PC-9 (cell line): Measurements from ENCODE around the gene PPP1R11. TPM values are rescaled to one million over a fixed set of nuclear protein-coding genes. Genes with fewer than 3 reads are reported as not detected.

Experiments used
- BruUV-seq: library from RNA; stranded (reverse); fragments of 400-500 nt; replicated peaks from 2 replicates; lab custom pipeline; 2021; lab: Mats Ljungman, UMichigan
- CTCF ChIA-PET: fragments of 300-600 bp; sonication (Branson Sonifier 250); formaldehyde crosslinking; loops from one replicate; lab custom pipeline; 2022; ENCODE audit warnings: antibody characterized with exemption; lab: Charles Lee
- POLR2A ChIA-PET: fragments of 300-600 bp; sonication (Branson Sonifier 250); formaldehyde crosslinking; loops from one replicate; lab custom pipeline; 2022; ENCODE audit warnings: antibody characterized with exemption; ENCODE audit not compliant: unreplicated experiment; lab: Charles Lee
- DNase-seq, 2 experiments: peaks; one replicate each; pipeline versions ENCODE4 v3.0.0 to v3.0.0-alpha.2; 2015 to 2022; ENCODE audit warnings: mixed read lengths in 1 of 2
- H2AFZ ChIP-seq: fragments of 200-600 bp; sonication (generic); 2 replicates; pipeline ENCODE4 v1.8.1; 2017; ENCODE audit warnings: antibody characterized with exemption
- H3F3A ChIP-seq: fragments of 200-600 bp; sonication (generic); 2 replicates; pipeline ENCODE4 v1.8.1; 2017; ENCODE audit warnings: antibody characterized with exemption, mild to moderate bottlenecking, low read depth; ENCODE audit not compliant: insufficient read depth
- H3K27ac ChIP-seq: fragments of 200-600 bp; sonication (generic); 2 replicates; pipeline ENCODE4 v1.6.1; 2016; ENCODE audit warnings: mixed run types
- H3K27me3 ChIP-seq: fragments of 200-600 bp; sonication (generic); 2 replicates; pipeline ENCODE4 v1.6.1; 2016; ENCODE audit warnings: low read depth, mixed run types; ENCODE audit not compliant: insufficient read depth
- H3K36me3 ChIP-seq: fragments of 200-600 bp; sonication (generic); 2 replicates; pipeline ENCODE4 v1.6.1; 2016; ENCODE audit warnings: low read depth, mixed run types
- H3K4me1 ChIP-seq: fragments of 200-600 bp; sonication (generic); replicated peaks from 2 replicates; pipeline ENCODE4 v1.6.1; 2016; ENCODE audit warnings: mixed run types; ENCODE audit not compliant: insufficient read depth
- H3K4me2 ChIP-seq: fragments of 200-600 bp; sonication (generic); 2 replicates; pipeline ENCODE4 v1.6.1; 2017; ENCODE audit warnings: mixed run types
- H3K4me3 ChIP-seq: fragments of 200-600 bp; sonication (generic); 2 replicates; pipeline ENCODE4 v1.6.1; 2016; ENCODE audit warnings: mixed run types
- H3K79me2 ChIP-seq: fragments of 200-600 bp; sonication (generic); 2 replicates; pipeline ENCODE4 v1.6.1; 2017; ENCODE audit warnings: low read depth, mixed run types
- H3K9me2 ChIP-seq: fragments of 200-600 bp; sonication (generic); 2 replicates; pipeline ENCODE4 v1.8.1; 2017; ENCODE audit warnings: mild to moderate bottlenecking; ENCODE audit not compliant: insufficient read depth
- H3K9me3 ChIP-seq: fragments of 200-600 bp; sonication (generic); 2 replicates; pipeline ENCODE4 v1.8.1; 2016; ENCODE audit warnings: low read depth; ENCODE audit not compliant: insufficient read depth
- H4K20me1 ChIP-seq: fragments of 200-600 bp; sonication (generic); 2 replicates; pipeline ENCODE4 v1.8.1; 2017; ENCODE audit not compliant: insufficient read depth
- EZH2 ChIP-seq: fragments of 200-600 bp; sonication (generic); IDR thresholded peaks from 2 replicates; pipeline ENCODE4 v1.8.0; 2017; ENCODE audit warnings: antibody characterized with exemption, low read depth
- intact Hi-C: fragments of 100-400 bp; cut with micrococcal nuclease; formaldehyde crosslinking; loops from one replicate; pipeline ENCODE4 v1.10.0; 2022; ENCODE audit not compliant: unreplicated experiment
- total RNA-seq: library from RNA; stranded (reverse); gene quantifications from 2 replicates; pipeline ENCODE4 v1.2.3, GENCODE V29; 2021
- TF ChIP-seq, protein P1 (sequence below): fragments of 200-600 bp; sonication (generic); conservative IDR thresholded peaks from 2 replicates; pipeline ENCODE4 v1.6.1; 2017; ENCODE audit warnings: mixed run types, antibody characterized with exemption, mild to moderate bottlenecking, moderate library complexity

Gene PPP1R11
- total RNA-seq, 1 experiment from 2014 or later: 48.3 TPM

DNA sequence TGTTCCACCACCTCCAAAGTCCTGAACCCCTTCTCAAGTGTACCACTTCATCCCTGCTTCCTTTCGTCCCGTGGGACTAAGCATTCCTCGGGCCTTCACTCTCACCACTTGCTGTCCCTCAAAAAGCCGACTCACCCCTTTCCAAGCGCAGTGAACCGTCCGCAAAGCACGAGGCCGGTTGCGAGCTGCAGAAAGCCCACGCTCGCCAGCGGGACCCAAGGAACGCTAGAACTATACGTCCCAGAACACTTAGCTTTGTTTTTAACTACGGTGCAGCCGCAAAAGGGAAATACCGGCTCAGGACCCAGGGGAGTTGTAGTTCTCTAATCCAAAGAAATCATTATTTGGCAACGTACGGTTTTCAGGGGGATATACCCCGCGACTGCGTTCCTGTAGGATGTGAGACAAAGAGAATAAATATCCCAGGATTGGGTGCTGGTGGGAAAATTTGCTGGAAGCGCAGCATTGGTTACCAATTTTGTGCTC is 6.3 kb upstream of the PPP1R11 start:
- Histone ChIP-seq H3K27me3 (no peaks in the 10 kb centered on the region), H3K36me3 (no peaks in the 10 kb centered on the region), H3F3A (no peaks in the 10 kb centered on the region; the same call in 1 of the 2 replicates), H3K4me1 (peaks cover 18% of the 10 kb centered on the region), H2AFZ (peak overlapping the region; percentile 99), H3K79me2 (peaks cover 34% of the 10 kb centered on the region), H3K9me3 (no peaks in the 10 kb centered on the region), H4K20me1 (no peaks in the 10 kb centered on the region), H3K9me2 (no peaks in the 10 kb centered on the region), H3K4me2 (peak overlapping the region; percentile 79), H3K27ac (peak overlapping the region; percentile 34; the same call in 1 of the 2 replicates), H3K4me3 (peak overlapping the region; percentile 95)
- DNase-seq: no peak
- TF ChIP-seq, protein P1, sequence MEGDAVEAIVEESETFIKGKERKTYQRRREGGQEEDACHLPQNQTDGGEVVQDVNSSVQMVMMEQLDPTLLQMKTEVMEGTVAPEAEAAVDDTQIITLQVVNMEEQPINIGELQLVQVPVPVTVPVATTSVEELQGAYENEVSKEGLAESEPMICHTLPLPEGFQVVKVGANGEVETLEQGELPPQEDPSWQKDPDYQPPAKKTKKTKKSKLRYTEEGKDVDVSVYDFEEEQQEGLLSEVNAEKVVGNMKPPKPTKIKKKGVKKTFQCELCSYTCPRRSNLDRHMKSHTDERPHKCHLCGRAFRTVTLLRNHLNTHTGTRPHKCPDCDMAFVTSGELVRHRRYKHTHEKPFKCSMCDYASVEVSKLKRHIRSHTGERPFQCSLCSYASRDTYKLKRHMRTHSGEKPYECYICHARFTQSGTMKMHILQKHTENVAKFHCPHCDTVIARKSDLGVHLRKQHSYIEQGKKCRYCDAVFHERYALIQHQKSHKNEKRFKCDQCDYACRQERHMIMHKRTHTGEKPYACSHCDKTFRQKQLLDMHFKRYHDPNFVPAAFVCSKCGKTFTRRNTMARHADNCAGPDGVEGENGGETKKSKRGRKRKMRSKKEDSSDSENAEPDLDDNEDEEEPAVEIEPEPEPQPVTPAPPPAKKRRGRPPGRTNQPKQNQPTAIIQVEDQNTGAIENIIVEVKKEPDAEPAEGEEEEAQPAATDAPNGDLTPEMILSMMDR: no peak
- no peak for TF ChIP-seq EZH2
- BruUV-seq: TSS peak; percentile 95
- CTCF ChIA-PET: interaction anchor here (0.9 to 1.1 kb wide), 2 partner anchors 41 to 71 kb away, joined by 3 to 4 read pairs; no protein-coding TSS in a partner anchor
- intact Hi-C loops: loop anchor here (1.0 to 5.0 kb wide), 2 partner anchors 43 to 267 kb away; partner anchors contain the start of gene TRIM39
- POLR2A ChIA-PET: interaction anchor here (0.5 to 0.7 kb wide), 3 partner anchors 41 to 1087 kb away, joined by 5 to 6 read pairs (median 5); no protein-coding TSS in a partner anchor

DNA sequence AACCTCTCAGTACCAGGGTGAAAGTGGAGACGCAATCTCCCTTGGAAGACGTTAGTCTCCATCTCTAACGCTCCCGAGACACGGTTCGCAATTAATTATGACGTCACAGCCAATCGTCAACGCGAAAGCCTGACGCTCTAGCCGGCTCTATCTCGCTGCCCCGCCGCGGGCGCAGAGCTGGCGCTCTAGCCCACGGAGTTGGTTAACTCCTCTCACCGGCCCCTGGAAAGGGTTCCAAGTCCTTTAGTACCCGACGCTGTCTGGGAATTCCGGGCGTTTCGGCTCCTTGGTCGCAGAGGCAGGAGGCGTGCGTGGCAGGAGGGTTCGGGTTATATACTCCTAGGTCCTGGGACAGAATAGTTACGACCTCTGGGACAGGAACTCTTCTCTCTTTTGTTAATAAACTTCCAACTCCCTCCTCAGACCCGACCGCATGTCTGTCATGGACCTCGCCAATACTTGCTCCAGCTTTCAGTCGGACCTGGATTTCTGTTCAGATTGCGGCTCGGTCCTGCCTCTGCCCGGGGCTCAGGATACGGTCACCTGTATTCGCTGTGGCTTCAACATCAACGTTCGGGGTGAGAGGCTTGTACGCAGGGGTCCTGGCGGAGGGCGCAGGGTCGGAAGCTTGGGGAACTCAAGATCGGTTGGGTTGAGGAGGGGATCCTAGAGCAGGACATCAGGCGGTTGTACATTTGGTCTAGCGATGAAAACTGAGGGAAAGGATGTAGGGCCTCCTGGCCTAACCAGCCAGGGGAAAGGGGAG is 5.7 kb upstream of the PPP1R11 start, which contains the start of gene POLR1H:
TSS of gene POLR1H (plus strand) at position 174 of the 766 bp plus-strand sequence. CDS start at position 434, 260 bp downstream.
- no peaks in the 10 kb centered on the region for H4K20me1 ChIP-seq
- H2AFZ ChIP-seq: peak within 1 kb of the TSS; percentile 99
- no peaks in the 10 kb centered on the region for H3K36me3 ChIP-seq
- peaks cover 4% of the 10 kb centered on the region for H3F3A ChIP-seq
- peak within 1 kb of the TSS; percentile 35; the same call in 1 of the 2 replicates for H3K27ac ChIP-seq
- POLR2A ChIA-PET: interaction anchor here (0.5 to 0.7 kb wide), 3 partner anchors 41 to 407 kb away, joined by 3 to 6 read pairs (median 5); no protein-coding TSS in a partner anchor
- BruUV-seq: TSS peak; percentile 74
- DNase-seq: peak; percentile 88 to 90
- H3K4me3 ChIP-seq: peak within 1 kb of the TSS; percentile 95
- peak within 1 kb of the TSS; percentile 79 for H3K4me2 ChIP-seq
- CTCF ChIA-PET: interaction anchor here (0.8 to 1.1 kb wide), 3 partner anchors 40 to 413 kb away, joined by 3 to 4 read pairs (median 3); no protein-coding TSS in a partner anchor
- no peak for TF ChIP-seq EZH2
- TF ChIP-seq, protein P1: no peak
- H3K79me2 ChIP-seq: peaks cover 34% of the 10 kb centered on the region
- H3K9me3 ChIP-seq: no peaks in the 10 kb centered on the region
- intact Hi-C loops: loop anchor here (1.0 to 5.0 kb wide), 2 partner anchors 42 to 266 kb away; partner anchors contain the start of gene TRIM39
- H3K4me1 ChIP-seq: peaks cover 24% of the 10 kb centered on the region
- H3K27me3 ChIP-seq: no peaks in the 10 kb centered on the region
- no peaks in the 10 kb centered on the region for H3K9me2 ChIP-seq

DNA sequence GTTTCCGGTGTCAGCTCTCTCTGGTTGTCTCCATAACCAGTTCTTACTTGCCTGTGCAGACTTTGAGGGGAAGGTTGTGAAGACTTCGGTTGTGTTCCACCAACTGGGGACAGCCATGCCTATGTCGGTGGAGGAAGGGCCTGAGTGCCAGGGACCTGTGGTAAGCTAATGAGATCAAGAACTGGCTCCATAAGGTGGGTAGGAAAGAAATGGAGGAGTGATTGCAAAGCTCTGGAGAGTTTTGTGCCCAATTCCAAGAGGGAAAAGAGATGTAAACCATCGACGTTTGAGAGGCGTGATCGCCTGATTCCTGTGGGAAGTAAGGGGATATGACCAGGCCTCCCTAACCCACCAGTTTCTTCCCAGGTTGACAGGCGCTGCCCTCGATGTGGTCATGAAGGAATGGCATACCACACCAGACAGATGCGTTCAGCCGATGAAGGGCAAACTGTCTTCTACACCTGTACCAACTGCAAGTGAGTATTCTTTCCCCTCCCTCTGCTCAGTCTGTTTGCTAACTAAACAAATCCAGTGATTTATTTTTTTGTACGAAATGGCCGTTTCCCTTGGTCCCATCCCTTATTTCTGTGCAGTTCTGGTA is 5.0 kb upstream of the PPP1R11 start:
- no peak for TF ChIP-seq EZH2
- TF ChIP-seq, protein P1: no peak

More for the DNA sequence above, 5.0 kb upstream of the PPP1R11 start:
- Histone ChIP-seq H3K4me1 (peaks cover 25% of the 10 kb centered on the region), H3K4me2 (peak overlapping the region; percentile 79), H3K27me3 (no peaks in the 10 kb centered on the region), H4K20me1 (no peaks in the 10 kb centered on the region), H3K79me2 (peaks cover 34% of the 10 kb centered on the region), H2AFZ (peak overlapping the region; percentile 99), H3F3A (peaks cover 8% of the 10 kb centered on the region), H3K9me2 (no peaks in the 10 kb centered on the region), H3K9me3 (no peaks in the 10 kb centered on the region), H3K36me3 (no peaks in the 10 kb centered on the region), H3K27ac (no peak overlapping the region), H3K4me3 (peak overlapping the region; percentile 95)
- no peak for DNase-seq
- ChIA-PET POLR2A (no interaction called here), CTCF (interaction anchor here (0.7 to 0.8 kb wide), 2 partner anchors 408 to 414 kb away, joined by 3 read pairs; no protein-coding TSS in a partner anchor)
- intact Hi-C loops: loop anchor here (1.0 to 5.0 kb wide), 2 partner anchors 41 to 265 kb away; partner anchors contain the start of gene TRIM39
- no TSS peak for BruUV-seq
